Endothelial cell of hepatic sinusoid (primary cell): ENCODE data around the gene PACS1.
"Not testable (repeated sequence)": the region's sequence is repeated elsewhere in the genome, so short reads cannot be mapped to it uniquely, and the experiment has no call there.

Experiments used
- in situ Hi-C: cut with HindIII; loops from 2 replicates; pipeline ENCODE4 v1.10.0; 2017; ENCODE audit warnings: low sequenced_read_pairs

The PACS1 gene

GRCh38 chr11:66069715-66070603 lies at the start of gene PACS1:
Gene PACS1 (plus strand): TSS chr11:66070272. CDS start chr11:66070487, 215 bp downstream.
- in situ Hi-C loops, result no loop called here

- in situ Hi-C loops, result no loop called here
Measured at GRCh38 chr11:66020618-66021357, 49.3 kb upstream of the PACS1 start.

DNA sequence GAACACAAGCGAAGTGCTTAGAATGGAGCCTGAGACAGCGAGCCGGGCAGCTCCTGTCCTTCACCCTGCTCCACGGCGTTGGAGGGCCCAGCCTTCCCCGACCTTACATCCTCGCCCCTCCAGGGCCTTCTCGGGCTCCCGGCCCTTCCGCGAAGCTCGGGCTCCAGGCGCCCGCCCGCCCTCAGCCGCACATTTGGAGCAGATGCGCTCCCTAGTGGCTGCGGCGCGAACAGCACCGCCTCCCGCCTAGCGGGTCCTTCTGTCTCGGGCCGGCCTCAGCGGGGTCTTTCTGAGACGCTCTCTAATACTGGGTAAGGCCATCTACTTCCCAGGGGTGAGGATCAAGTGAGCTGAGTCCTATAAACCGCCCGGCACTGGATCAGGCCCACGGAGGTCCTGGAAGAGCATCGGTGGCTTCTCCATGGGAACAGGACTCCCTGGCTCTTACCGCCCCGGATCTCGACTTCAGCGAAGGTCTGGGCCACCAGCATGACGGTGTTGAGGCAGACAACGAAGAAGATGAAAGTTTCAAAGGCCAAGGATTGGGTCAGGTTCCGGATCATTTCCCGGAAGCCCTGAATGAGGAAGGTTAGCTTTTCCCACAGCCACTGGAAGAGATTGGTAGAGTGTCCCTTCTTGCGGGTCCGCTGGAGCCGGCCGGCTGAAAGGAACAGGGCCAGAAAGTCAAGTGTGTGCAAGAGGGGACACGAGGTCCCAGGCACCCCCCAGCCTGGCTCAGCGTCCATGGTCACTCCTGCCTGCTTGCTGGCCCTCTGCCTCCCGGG lies 47.5 kb upstream of the PACS1 start:
- in situ Hi-C loops, result no loop called here

- in situ Hi-C loops, result not testable (repeated sequence)
Measured at GRCh38 chr11:66023186-66023440, 47.0 kb upstream of the PACS1 start.

DNA sequence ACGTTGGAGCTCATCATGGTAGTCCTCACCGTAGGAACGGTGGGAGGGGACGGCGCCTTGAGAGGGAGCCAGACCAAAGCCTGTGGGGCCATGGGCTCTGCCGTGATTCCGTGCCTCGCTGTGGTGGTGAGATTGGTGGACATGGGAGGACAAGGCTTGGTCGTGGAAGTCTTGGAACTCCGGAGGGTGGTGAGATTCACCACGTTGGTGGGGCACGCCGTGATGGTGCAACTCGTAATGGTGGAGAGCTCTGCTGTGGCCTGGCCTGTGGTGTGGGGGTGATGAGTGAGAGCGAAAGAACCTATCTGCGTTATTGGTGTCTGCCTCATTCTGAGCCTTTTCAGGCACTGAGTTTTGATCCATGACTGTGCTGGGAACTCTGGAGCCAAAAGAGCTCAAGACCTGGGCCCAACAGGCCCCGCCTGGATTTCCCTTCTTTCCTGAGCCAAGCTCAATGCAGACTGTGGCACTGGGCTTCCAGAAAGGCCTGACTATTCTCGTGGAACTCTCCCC lies 44.0 kb upstream of the PACS1 start, which contains the start of gene CATSPER1:
Gene CATSPER1, minus strand, starts transcription at position 463 of the 513 bp plus-strand sequence. Its CDS starts 100 bp downstream, at position 363.
- in situ Hi-C loops, result no loop called here

DNA sequence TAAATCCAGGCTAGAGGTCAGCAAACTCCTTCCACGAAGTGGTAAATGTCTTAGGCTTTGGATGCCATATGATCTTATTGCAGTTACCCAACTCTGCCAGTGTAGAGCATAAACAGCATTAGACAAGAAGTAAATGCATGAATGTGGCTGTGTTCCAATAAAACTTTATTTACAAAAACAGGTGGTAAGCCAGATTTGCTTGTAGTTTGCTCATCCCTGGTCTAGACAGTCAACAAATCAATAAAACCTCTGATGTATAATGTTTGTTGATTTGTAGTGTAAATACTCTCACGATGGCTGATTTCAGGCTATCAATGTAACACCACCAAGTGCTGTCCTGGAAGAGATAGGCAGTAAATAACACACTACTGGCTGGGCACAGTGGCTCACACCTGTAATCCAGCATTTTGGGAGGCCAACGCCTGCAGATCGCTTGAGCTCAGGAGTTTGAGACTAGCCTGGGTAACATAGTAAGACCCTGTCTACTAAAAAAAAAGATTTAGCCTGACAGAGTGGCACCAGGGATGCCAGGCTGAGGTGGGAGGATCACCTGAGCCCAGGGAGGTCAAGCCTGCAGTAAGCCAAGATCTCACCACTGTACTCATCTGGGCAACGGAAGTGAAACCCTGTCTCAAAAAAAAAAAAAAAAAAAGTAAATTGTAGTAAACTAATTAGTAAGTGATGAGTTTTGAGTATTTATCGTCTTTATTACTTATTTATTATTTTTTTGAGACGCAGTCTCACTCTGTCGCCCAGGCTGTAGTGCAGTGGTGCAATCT lies 36.9 kb upstream of the PACS1 start:
- in situ Hi-C loops, result no loop called here

- in situ Hi-C loops, result no loop called here
Measured at GRCh38 chr11:66035653-66036333, 34.3 kb upstream of the PACS1 start.

GRCh38 chr11:66036334-66036710 lies 33.8 kb upstream of the PACS1 start:
- in situ Hi-C loops, result no loop called here

GRCh38 chr11:66037327-66037726 lies 32.7 kb upstream of the PACS1 start:
- in situ Hi-C loops, result no loop called here

DNA sequence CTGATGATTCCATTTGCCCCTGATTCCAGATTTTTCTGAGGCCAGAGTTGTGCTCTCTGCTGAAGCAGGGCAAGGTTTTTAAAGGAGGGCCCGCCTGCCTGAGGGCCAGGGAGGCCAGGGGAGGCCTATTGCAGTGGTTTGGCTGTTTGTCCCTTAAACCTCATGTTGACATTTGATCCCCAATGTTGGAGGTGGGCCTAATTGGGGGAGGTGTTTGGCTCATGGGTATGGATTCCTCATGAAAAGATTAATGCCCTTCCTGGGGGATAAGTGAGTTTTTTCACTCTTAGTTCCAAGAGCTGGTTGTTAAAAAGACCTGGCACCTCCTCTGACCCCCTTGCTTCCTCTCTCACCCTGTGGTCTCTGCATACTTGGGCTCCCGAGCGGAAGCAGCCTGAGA lies 30.3 kb upstream of the PACS1 start:
- in situ Hi-C loops, result loop anchor here (5.0 kb wide), 1 partner anchor 52 kb away; no protein-coding TSS in a partner anchor

DNA sequence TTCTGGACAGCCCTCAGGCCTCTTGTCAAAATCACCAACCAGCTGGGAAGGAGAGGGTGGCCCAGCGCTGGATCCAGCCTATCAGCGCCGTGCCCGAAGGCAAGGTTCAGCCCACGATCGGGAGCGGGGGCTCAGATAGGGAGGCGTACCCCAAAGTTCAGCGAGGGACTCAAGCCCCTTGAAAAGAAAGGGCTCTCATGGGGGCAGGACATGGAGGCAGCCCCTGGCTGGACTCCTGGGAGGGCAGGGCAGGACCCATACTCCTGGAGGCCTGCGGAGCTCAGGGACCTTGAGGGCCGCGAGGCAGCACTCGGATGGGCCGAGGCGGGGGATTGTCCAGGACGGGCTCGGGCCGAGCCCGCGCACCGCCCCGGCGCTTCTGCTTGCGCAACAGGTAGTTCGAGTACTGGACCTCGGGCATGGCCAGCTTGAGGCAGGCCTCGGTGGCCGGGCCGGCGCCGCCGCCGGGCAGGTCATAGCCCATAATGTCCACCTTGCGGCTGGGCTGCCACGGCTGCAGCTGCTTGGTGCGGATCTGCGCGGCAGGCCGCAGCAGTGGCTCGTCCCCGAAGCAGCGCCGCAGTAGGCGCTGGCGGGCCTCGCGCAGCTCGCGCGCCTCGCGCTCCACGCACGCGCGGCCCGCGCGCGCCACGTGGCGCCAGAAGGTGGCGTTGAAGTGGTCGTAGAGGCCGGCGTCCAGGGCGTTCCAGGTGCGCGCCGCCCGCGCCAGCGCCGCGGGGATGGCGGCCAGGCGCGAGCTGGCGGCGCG lies 27.7 kb upstream of the PACS1 start:
- in situ Hi-C loops, result loop anchor here (5.0 kb wide), 1 partner anchor 55 kb away; no protein-coding TSS in a partner anchor

DNA sequence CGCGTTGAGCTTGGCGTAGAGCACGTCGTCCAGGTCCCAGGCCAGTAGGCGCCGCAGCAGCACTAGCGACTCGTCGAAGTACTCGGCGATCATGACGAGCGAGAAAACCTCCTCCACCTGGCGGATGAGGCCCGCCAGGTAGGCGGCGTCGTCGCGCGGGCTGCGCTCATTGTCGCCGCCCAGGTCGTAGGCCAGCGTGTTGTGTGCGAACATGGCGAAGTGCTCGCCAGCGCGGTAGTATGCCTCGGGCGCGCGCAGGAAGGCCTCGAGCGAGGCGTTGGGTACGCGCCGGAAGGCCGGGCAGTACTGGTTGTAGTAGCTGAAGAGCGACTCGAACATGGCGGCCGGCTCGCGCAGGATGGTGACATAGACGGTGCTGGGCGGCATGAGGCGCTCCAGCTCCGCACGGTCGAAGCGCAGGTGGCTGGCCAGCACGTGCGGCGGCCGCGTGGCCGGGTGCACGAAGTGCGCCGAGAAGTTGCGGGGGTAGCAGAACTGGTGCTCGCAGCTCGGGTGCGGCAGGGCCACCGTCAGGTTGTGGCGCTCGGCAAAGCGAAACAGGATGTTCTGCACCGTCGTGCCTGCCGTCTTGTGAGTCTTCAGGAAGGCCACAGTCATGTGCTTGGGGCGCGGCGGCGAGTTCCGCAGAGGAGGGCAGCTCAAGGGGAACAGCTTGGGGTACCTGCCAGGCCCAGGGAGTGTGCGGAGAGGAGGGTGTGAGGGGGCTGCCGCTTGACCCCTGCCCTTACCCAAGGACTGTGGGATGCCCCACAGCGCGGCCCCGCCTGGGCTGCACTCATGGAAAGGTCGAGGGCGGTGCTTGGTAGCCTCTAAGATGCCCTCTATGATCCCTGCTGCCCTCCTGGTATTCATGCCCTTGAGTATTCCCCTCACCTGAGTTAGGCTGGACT lies 26.8 kb upstream of the PACS1 start:
- in situ Hi-C loops, result loop anchor here (5.0 kb wide), 1 partner anchor 56 kb away; no protein-coding TSS in a partner anchor

- in situ Hi-C loops, result loop anchor here (5.0 kb wide), 1 partner anchor 57 kb away; no protein-coding TSS in a partner anchor
Measured at GRCh38 chr11:66044757-66045156, 25.3 kb upstream of the PACS1 start.

- in situ Hi-C loops, result no loop called here
Measured at GRCh38 chr11:66045177-66045639, 24.9 kb upstream of the PACS1 start.

DNA sequence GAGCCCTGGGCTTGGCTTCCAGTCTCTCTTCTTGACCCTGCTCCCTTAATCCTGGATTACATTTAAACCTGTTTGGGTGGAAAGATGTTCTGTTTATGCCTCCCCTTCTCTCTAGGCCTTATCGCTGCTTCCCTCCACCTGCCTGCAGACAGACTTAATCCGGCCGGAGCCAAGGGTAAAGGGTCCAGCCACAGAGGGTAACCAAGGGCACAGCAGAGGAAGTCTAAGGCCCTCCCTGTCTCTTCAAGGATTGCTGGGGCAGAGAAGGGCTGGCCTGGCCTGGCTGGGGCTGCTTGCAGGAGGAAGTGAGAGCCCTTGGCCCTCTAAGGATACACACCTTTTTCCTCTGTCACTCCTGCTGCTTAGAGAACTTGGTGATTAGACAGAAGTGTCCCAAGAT lies 23.2 kb upstream of the PACS1 start:
- in situ Hi-C loops, result no loop called here

GRCh38 chr11:66047541-66048365 lies 22.3 kb upstream of the PACS1 start:
- in situ Hi-C loops, result no loop called here
